GM19328 (cell line): Measurements from ENCODE around the gene TIE1.

Experiments
- ATAC-seq: cut with Tn5 transposase; IDR thresholded peaks from one replicate; pipeline ENCODE4 v1.9.1; 2021; ENCODE audit warnings: mild to moderate bottlenecking, moderate library complexity; ENCODE audit not compliant: unreplicated experiment

The TIE1 gene

GRCh38 chr1:43334453-43335205 lies 33.8 kb downstream of the TIE1 start:
- no peak for ATAC-seq

GRCh38 chr1:43337588-43337987 lies 36.8 kb downstream of the TIE1 start, which contains the start of gene MPL:
Gene MPL (plus strand): TSS chr1:43337818. CDS start chr1:43337849, 31 bp downstream.
- ATAC-seq = no peak

GRCh38 chr1:43338001-43338400 lies 37.2 kb downstream of the TIE1 start:
- ATAC-seq = no peak

GRCh38 chr1:43339584-43340232 lies 38.9 kb downstream of the TIE1 start:
- ATAC-seq = no peak

GRCh38 chr1:43340559-43340958 lies 39.8 kb downstream of the TIE1 start:
- no peak for ATAC-seq

GRCh38 chr1:43344267-43344850 lies 43.6 kb downstream of the TIE1 start:
- no peak for ATAC-seq

GRCh38 chr1:43345120-43345519 lies 44.3 kb downstream of the TIE1 start:
- ATAC-seq = no peak

GRCh38 chr1:43346636-43347035 lies 45.9 kb downstream of the TIE1 start:
- no peak for ATAC-seq

GRCh38 chr1:43348343-43348808 lies 47.6 kb downstream of the TIE1 start:
- no peak for ATAC-seq

GRCh38 chr1:43348809-43349593 lies 48.2 kb downstream of the TIE1 start:
- no peak for ATAC-seq

GRCh38 chr1:43349594-43350306 lies 49.0 kb downstream of the TIE1 start:
- ATAC-seq = no peak

- ATAC-seq = no peak
Observed at GRCh38 chr1:43350976-43351375, 50.2 kb downstream of the TIE1 start.

GRCh38 chr1:43351421-43352350 lies 50.9 kb downstream of the TIE1 start:
- no peak for ATAC-seq

GRCh38 chr1:43352351-43352705 lies 51.5 kb downstream of the TIE1 start:
- ATAC-seq = no peak

GRCh38 chr1:43352881-43353280 lies 52.1 kb downstream of the TIE1 start:
- ATAC-seq = no peak

- ATAC-seq = no peak
Observed at GRCh38 chr1:43354471-43354870, 53.7 kb downstream of the TIE1 start.

- no peak for ATAC-seq
Observed at GRCh38 chr1:43354936-43355335, 54.2 kb downstream of the TIE1 start.

GRCh38 chr1:43357251-43357650 lies 56.5 kb downstream of the TIE1 start:
- ATAC-seq = no peak

- ATAC-seq = peak; percentile 5
Observed at GRCh38 chr1:43358121-43358745, 57.5 kb downstream of the TIE1 start.
